ENCODE measurements around the gene PCCA.

GRCh38 chr13:100563779-100564178 lies 474.9 kb downstream of the PCCA start:
- TF ChIP-seq GABPA (IDR thresholded peaks at IDR 0.05 in 1 of 2, conservative IDR thresholded peaks at IDR 0.05 in 1 of 2) = no peak
- TF ChIP-seq YY1 (IDR thresholded peaks at IDR 0.05) = no peak

Measured in liver (tissue), 2 donors.